ENCODE results near the gene PTPRQ. TPM values are rescaled to one million over a fixed set of nuclear protein-coding genes. Genes with fewer than 3 reads are reported as not detected.

The PTPRQ gene
- total and polyA plus RNA-seq, 2 of the 8 experiments (the other 6 are each of a cell fraction or from before 2014, with no cell fraction given), result not detected

- TF ChIP-seq TBP (IDR thresholded peaks at IDR 0.05; ENCODE audit: low read depth, low read length), result no peak
- TF ChIP-seq ASH2L (IDR thresholded peaks at IDR 0.05; ENCODE audit: low read length), result no peak
- no peak for TF ChIP-seq POU5F1 (IDR thresholded peaks at IDR 0.05; ENCODE audit: low read depth, low read length)
These were observed at the start of gene PTPRQ (continued) for GRCh38 chr12:80443974-80444666.

Data from H1 (cell line).